ENCODE data around the gene ZBTB21.
A peak's percentile ranks its signal among the peaks of the same experiment; 100 is the strongest.

ZBTB21 gene

DNA sequence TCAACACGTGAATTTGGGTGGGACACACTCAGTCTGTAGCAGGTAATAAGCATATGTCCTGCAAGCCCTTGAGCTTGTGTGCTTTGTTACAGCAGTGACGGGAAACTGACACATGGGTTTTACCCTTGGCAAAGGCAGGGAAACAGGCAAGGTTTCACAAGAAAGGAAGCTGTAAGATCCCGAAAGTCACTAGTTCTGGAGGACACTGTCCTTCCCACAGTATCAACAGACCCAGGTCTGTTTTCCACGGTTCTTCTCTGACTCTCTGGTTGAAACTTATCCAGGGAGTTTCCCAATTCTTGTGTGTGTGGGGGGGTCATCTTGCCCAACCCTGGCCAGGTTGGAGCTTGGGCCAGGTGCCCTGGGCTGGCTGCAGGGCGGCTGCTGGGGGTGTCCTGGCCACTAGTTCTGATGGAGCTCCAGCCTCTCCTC lies 29.3 kb upstream of the ZBTB21 start:
- DNase-seq = no peak

DNA sequence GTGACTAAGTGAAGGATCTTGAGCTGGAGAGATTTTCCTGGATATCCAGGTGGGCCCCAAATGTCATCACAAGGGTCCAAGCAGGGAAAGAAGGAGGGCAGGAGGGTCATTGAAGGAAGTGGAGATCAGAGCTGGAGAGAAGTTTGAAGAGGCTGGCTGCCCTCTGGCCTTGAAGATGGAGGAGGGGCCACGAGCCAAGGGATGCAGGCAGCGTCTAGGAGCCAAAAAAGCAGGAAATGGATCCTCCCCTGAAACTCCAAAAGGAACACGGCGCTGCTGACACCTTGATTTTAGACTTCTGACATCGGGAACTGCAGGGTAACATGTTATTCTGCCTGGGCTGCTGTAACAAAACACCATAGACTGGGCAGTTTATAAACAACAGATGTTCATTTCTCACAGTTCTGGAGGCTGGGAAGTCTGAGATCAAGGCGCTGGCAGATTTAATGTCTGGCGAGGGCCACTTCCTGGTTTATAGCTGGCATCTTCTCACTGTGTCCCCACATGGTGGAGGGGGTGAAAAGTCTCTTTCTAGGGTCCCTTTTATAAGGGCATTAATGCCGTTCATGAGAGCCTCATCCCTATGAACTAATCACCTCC lies 28.8 kb upstream of the ZBTB21 start:
- no peak for DNase-seq

DNA sequence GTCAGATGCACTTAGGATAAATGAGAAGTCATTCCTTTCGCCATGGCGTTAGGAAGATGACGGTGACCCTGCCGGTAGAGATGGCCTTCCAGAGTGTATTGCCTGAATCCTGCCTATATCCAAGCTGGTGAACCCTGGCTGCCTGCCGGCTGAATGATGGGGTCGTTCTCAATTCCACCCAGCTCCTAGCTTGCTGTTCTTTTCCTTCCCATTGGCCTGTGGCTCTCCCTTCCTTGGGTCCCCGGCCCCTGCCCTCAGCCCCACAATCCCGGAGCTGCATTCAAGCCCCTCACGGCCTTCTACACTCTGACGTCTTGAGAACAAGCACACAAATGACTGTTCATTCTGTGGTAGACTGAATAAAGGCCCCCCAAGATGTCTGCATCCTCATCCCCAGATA lies 28.2 kb upstream of the ZBTB21 start:
- no peak for DNase-seq

DNA sequence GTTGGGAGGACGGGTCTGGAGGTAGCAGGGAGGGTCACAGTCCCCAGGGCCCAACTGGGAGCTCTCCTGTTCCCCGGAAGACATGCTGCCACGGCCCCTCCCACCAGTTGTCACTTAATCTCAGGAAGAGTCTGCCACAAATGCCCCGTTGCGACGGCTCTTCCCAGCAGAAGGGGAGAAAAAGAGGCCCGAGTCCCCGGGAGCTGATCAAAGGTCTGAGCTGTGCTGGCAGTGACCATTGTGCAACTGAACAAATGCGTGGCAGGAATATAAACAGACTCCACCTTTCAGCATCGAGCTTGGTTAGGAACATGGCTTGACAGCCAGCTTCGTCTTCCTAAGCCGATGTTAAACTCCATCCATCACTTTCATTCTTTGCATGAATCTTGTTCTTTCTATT lies 27.8 kb upstream of the ZBTB21 start:
- no peak for DNase-seq

DNA sequence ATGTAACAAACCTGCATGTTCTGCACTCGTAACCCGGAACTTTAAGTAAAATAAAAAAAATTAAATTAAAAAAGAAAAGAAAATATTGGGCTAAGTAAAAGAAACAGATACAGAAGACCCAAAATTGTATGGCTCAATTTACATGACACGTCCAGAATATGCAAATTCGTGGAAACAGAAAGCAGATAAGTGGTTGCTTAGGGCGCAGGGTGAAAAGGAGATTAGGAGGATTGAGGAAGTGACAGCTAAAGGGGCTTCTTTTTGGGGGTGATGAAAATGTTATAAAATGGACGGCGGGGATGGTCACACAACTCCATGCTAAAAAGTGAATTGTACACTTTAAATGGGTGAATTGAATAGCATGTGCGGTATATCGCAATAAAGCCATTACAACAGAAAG lies 27.4 kb upstream of the ZBTB21 start:
- DNase-seq = no peak

DNA sequence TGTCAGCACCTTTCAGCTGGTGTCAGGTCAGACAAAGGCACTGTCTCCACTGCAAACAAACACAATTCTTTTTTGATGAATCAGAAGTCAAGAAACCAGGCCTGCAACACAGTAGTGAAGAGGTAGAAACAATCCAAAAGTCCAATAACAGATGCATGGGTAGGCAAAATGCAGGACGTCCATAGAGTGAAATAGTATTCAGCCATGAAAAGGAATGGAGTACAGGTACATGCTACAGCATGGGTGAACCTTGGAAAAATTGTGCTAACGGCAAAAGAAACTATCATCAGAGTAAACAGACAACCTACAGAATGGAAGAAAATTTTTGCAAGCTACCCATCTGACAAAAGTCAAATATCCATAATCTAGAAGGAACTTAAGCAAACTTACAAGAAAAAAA lies 26.2 kb upstream of the ZBTB21 start:
- DNase-seq = no peak

DNA sequence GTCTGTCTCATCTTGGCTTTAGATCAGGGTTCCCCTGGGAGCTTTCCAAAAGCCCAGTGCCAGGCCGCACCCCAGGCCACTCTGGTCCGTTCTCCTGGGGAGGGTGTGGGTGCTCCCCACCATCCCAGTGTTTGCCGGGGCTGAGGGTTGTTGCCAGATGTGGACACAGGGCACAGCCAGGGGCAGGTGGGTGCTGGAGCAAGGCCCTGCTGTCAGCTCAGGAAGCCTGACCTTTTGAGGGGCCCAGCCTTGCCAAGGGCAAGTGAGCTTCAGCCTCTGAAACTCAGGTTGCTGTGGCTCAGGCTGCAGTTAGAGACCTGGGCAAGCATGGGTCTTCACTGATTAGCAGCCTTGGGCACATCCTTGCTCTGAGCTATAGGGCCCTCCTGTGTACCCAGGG lies 22.8 kb upstream of the ZBTB21 start:
- DNase-seq = no peak

DNA sequence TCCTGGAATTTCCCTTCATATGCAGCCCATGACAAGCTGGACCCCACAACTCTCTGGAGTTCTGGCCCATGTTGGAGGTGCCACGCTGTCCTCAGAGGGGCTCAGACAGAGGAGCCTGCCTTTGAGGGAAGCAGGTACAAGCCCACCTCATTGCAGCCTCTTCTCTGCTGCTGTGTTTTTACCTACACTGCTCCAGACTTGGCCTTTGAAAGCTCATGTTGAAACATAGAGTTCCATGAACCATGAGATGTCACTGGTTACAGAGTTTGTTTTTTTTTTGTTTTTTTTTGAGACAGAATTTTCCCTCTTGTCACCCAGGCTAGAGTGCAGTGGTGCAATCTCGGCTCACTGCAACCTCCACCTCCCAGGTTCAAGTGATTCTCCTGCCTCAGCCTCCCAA lies 22.1 kb upstream of the ZBTB21 start:
- no peak for DNase-seq

DNA sequence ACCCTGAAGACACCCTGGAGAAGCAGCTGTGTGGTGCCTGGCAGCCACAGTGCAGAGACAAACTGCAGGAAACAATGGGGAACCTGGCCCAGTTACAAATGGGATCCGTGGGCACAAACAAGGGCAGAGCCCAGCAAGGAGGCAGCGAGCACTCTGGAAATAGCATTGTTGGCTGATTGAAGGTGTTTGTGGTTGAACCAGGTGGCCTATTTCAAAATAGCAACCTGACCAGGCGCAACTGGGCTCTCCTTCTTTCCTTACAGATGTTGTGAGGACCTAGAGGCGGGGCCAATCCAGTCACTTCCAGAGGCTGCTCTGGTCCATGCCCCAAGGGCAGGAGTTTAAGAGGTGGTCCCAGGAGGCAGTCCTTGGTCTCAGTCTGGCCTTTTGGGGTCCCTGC lies 21.7 kb upstream of the ZBTB21 start:
- DNase-seq = peak; percentile 36

DNA sequence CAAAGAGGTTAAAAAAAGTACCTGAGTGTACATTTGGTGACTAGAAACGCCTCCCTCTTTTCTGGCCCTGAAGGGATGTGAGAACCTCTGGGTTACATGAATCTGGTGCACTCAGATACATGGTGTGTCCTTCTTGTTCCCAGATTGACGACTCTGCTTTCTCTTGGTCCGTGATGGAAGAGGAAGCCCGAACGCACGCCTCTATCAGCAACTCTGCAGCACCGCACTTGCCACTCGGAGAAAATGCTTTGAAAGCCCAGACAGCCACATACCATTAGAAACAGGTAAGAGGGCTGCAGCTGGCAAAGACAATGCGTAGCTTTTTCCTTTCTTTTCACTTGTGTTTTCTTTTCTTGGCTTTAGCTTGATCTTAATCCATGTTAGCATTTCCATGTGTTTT lies 21.1 kb upstream of the ZBTB21 start:
- DNase-seq = no peak

DNA sequence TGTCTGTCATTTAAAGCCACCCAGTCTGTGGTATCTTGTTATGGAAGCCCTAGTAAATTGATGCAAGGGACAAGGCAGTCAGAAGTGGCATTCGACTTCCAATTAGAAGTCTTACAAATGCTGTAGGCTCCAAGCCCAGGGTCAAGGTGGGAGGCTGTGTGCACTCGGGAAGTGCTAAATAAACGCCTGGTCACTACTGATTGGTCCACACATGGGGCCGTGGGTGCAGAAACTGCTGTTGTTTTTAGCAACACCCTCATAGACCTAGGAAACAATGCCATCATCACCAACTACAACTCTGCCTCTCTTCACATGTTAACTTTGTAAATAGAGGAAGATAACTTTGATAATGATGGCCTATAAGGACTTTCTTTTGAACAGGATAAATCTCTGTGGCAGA lies 20.2 kb upstream of the ZBTB21 start:
- no peak for DNase-seq

DNA sequence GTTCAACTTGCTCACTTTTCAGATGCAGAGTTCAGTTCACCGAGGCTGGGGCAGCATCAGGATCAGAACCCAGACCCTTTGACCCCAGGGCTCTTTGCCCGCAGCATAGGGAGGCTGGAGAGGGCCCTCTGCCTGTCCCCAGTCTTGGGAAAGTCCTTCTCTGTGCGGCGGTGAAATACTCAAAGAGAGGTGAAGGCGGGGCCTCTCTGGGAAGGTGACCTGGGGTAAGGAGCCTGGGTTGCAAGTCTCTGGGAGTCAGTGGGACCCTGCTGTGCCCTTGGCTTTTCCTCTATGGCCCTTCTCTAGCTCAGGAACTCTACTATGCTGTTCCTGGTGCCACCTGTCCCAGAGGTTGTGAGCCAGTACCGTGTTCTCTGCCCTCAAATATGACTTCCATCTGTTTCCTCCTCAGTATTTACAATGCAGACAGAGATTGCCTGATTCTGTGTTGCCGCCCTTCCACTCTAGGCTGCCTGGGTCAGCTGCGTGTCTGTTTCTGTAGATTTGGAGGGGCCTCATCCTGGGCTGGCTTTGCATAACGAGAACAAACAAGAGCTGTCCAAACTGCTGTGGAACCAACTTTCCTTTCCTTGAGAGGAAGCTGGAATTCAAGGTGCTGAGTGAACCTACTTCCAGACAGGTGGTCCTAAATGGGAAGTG lies 18.7 kb upstream of the ZBTB21 start:
- no peak for DNase-seq

DNA sequence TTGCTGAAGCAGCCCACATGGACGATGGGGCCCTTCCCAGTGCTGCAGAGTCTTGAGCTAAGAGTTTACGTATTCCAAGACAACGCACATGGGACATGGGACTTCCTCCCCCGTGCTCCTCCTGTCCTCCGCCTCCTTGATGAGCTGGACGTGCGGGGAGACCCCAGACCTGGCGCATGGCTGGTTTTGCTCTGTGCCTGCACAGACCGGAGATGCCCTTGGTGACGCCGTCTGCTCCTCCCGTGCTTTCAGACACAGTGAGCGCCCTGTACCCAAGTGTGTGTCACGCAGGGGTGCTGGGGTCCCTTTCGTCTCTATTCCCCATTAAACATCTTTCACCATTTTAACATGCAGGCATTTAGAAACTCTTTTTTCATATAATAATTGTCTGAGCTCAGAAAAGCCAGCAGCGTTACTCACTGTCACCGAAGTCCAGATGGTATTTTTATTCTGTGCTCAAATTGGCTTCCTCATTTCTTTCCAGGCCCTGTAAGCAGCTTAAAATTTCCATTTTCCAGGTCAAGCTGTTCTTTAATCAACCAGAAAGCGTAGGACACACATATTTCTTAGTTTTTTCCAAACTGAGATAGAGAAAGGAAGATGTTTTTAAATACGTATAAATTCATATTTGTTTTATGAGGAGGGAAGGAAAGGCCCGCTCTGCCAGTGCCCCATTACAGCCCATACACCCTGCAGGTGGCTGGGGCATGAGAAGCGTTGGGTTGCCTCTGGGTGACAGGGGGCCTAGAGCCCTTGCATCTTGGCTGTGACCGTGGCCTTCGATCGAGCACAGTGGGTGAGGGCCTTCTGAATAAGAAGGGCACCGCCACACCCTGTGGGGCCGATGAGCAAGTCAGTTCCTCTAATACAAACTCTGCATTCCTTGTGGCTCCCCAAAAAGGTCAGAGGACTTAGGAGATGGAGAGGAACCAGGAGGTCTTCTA lies 17.9 kb upstream of the ZBTB21 start:
- DNase-seq = no peak

DNA sequence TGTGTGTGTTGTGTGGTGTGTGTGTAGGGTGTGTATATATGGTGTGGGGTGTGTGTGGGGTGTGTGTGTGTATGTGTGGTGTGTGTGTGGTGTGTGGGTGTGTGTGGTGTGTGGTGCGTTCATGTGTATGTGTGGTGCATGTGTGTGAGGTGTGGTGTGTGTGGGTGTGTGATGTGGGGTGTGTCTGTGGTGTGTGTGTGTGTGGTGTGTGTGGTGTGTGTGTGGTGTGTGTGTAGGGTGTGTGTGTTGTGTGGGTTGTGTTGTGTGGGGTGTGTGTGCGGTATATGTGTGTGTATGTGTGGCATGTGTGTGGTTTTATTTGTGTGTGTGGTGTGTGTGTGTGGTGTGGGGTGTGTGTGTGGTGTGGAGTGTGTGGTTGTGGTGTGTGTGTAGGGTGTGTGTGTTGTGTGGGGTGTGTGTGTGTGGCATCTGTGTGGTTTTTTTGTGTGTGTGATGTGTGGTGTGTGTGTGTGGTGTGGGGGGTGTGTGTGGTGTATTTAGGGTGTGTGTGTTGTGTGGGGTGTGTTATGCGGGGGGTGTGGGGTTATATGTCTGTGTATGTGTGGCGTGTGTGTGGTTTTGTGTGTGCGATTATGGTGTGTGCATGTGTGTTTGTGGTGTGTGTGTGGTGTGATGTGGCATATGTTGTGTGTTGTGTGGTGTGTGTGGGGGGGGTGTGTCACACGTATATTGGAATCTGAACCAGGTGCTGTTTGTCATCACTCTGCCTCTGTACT lies 17.1 kb upstream of the ZBTB21 start:
- no peak for DNase-seq

DNA sequence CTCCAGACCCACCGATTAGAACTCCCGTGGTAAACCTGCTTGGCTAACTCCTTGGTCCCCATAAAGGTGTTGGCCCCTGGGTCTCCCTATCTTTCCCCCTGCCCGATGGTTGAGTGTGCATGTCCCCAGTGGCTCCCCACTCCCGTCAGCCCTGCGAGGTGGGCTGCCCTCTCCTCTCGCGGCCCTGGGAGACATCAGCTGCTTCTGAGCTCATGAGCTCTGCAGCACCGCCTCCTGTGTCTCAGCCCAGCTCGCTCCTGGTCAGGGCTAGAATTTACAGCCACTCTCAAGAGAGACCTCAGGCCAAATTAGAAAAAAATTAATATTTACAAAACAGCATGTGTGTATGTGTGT lies 15.9 kb upstream of the ZBTB21 start:
- no peak for DNase-seq

DNA sequence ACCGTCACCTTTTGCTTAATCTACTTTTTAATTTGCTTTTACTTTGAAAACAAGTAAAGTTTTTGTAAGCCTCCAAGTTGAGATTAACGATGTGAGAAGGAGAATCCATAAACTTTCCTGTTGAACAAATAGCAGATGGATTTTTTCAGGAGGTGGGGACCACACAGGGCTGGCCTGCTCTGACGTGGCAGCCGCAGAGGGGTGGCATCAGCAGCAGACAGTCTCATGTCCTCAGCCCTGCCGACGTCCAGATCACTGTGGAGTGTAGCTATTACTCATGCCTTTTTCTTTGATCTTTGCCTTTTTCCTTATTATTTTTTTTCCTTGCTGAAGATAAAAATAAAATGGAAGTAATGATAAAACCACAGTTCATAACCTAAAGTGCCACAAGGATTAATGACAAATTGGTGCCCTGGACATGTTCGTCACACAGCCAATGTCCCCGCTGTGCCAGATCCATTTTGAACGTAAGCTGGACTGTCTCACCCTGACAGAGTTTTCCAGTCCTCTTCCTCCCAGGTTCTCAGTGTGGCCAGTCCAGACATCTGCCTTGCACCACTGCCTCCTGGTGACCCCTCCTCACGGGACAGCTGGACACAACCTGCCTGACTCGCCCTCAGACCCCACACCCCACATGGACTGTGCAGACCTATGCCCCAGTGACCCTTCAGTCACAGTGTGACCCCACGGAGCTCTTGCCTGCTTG lies 15.4 kb upstream of the ZBTB21 start:
- DNase-seq = no peak

DNA sequence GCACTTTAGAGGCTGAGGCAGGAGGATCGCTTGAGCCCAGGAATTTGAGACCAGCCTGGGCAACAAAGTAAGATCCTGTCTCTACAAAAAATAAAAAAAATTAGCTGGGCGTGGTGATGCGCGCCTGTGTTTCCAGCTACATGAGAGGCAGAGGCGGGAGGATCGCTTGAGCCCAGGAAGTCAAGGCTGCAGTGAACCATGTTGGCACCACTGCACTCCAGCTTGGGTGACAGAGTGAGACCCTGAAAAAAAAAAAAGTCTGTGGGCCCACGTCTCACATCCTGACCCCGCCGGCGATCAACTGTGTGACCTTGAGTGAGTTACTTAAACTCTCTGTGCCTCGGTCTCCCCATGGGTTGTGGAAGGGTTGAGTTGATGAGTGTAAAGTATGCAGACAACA lies 12.7 kb upstream of the ZBTB21 start:
- DNase-seq = no peak

DNA sequence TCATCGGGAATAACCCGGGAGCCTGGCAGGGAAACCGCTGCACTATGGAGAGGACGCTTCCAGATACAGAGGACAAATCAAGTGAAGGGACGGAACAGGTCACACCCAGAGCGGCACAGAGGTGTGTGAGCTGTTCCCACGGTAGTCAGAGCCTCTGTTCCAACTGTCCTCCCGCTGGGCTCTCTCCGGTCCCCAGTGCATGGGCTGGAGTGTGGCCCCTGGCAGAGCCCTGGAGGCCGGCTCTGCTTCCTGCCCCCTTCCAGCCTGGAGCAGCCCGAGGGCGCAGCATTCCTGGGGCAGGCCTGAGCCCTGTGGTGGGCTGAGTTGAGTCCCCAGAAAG lies 11.9 kb upstream of the ZBTB21 start:
- no peak for DNase-seq

DNA sequence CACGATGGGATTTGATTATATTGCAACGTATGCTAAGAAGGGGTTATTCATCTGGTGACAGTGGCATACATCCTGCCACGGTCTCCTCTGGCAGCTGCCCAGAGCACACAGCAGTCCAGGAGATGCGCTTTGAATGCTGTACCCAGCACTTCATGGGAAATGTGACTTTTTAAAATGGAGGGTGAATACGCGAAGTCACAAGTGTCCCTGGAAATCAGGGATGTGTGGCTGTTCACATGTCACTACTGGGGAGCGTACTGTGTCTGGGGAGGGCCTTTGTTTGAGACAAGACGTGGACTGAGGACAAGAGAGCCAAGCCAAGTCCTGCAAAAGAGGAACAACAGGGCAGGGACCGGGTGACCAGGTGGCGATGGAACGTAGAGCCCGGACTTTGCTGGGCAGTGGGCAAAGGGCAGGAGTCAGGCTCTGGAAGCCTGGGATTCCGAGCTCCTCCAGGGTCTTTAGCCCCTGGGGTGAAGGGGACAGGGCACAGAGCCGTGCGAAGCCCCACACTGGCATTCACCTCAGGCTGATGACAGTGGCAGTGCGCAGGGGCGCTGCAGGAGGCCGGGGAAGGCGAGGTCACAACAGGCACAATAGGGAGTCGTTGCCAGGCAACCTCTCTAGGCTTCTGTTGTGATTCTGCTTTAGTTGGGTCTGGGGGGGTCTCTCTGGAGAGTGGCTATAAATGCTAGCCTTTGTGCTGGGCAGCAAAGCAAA lies 11.4 kb upstream of the ZBTB21 start:
- peak; percentile 65 for DNase-seq

DNA sequence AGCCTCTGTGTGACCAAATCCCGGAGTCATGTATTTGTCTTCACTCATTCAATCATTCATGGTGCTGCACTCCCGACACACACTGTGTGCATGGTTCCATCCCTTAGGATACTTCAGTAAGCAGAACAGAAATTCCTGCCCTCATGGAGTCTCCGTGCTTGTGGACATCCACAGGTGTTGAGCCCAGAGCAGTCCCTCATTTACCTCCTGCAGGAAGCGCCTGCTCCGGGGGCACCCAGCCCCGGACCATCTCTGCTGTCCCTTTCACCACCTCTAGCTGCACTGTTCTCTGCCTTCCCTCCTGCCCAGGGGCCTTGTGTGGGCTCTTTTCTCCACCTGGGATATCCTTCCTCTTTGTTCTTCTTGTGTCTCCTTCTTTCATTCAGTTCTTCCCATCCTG lies 9.5 kb upstream of the ZBTB21 start:
- no peak for DNase-seq

DNA sequence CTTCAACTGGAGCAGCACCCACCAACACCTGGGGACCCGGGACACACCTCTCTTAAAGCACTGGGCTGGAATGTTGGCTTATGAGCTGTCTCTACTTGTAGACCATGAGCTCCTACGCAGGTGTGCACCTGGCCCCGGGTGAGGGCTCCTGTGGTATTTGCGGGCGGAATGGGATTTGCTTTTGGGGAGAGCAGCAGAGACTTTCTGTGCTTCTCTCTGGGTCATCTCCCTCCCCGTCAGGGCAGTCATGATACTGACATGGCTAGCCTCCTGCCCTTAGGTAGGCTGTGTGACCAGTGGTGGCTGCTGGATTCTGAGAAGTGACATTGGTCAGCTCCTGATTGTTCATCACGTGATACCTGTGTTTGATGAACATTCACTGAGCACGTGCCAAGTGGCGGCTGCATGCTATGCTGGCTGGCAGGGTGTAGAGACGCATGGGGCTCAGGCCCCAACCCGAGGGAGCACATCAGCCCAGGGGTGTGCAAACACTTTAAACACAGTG lies 9.0 kb upstream of the ZBTB21 start:
- DNase-seq = no peak

DNA sequence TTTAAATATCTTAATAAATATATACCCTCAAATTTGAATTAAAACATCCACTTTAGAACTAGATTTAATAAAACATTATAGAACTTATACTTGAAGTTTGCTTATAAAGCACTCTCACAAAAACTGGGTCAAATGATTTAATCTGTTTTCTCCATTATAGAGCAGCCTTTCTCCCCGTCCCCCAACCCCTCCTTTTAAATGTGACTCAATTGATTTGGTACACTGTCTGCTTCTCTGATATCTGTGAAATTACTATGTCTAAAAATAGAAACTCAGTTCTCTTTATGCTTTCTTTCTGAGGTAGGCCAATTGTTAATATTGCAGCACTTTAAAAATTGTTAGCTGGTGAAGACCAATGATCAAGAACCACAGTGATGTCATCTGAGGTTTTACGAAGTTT lies 6.9 kb upstream of the ZBTB21 start:
- DNase-seq = no peak

Data from DMS79 treated with DMSO at 0.1 percent for 48 hours (cell line).